GM15510 (cell line): ENCODE measurements around the gene DAZAP1.

Experiments used
- POLR2A ChIP-seq: IDR thresholded peaks from 3 replicates; pipeline ENCODE4 v1.6.1; 2011; ENCODE audit warnings: borderline replicate concordance; ENCODE audit not compliant: insufficient read length; ENCODE audit errors: extremely low read depth

Gene DAZAP1

DNA sequence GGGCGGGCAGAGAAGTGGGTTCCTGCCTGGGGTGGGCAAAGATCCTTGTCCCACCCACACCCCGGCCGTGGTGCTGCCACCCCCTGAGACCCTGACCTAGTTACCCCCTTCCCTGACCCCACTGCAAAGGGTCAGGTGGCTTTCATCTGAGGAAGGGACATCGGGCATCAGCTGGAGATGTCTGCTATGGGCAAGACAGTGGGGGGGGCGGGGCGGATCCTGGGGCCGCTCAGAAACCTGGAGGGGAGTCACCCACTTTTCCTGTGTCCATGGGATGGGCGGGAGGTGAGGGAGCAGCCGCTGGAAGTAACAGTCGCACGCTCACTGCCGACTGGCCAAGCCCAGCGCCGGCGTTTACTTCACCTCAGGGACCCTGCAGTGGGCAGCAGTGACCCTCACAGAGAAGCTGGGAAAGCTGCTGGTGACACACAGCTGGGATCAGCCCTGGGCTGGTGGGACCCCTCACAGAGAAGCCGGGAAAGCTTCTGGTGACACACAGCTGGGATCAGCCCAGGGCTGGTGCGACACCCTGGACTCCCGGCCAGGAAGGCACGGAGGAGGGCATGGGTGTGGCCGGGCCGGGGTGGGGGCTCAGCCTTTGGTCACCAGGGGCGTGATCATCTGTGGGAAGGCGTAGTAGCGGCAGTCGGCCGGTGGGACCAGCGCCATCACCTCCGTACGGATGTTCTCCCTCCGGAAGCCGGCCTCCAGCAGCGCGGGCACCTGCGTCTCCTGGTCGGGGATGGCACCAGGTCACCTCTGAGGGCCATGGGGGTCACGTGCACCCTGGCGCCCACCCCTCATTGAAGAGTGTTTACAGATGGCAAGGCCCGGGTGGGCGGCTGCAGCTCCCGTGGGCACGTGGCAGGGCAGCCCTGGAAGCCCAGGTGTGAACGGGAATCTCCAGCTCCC is 10.4 kb upstream of the DAZAP1 start:
- no peak for TF ChIP-seq POLR2A

DNA sequence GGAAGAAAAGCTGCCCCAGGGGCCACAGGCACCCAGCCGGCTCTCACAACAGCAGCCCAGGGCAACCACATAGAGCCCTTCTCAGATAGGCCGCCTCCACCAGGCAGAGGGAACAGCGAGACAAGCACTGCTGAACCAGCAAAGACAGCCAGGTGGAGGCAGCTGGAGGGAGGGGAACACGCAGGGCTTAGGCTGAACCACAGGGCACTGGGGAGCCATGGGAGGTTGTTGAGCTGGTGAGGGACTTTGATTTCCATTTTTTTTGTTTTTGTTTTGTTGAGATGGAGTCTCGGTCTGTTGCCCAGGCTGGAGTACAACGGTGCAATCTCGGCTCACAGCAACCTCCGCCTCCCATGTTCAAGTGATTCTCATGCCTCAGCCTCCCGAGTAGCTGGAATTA is 9.5 kb upstream of the DAZAP1 start:
- no peak for TF ChIP-seq POLR2A

- no peak for TF ChIP-seq POLR2A
Measured at GRCh38 chr19:1399079-1399478, 8.3 kb upstream of the DAZAP1 start.

DNA sequence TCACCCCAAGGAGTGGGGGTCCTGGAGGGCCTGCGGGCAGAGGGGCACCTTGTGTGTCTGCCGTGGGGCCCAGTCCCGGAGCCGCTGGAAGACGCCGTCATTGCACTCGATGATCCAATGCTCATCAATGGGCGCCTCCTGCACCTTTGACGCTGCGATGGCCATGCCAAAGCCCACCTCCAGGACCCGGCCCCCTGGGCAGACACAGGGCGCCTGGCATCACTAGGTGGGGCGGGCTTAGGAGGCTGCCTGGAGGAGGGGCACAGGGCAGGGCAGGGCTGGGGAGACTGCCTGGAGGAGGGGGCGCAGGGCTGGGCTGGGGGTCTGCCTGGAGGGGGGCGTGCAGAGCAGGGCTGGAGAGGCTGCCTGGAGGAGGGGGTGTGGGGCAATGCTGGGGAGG is 7.6 kb upstream of the DAZAP1 start:
- no peak for TF ChIP-seq POLR2A

DNA sequence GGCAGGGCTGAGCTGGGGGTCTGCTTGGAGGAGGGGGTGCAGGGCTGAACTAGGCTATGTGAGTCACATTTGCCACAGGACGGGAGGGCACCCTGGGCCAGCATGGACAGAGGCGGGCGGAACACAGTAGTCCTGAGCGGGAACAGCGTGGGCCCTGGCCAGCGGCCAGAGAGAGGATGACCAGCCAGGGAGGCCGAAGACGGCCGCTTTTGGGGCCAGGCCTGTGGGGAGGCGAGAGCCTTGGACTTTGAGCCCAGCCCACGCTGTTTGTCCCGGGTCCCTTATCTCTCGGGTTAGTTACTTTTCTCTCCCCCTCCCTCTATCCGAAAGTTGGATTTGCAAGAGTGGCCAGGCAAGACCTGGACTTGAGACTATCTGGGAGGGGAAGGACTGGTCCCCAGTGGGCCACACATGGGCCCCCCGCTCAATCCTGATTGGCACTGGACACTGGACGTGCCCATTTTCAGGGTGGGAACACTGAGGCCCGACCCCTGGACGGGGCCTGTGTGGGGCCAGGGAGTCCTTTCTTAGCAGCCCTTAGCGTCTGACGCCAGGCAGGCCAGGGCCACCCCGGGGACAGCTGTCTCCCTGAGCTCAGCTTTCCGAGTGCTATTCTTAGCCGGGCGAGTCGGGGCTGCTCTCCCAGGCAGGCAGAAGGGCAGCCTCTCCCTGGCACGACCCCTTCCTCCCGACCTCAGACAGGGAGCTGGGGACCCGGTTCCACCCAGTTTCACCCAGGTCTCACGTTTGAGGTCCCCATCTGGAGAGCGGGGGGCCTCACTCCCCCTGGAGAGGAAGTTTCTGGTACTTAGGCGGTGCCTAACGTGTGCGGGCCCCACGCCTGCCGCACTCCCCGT is 6.9 kb upstream of the DAZAP1 start:
- no peak for TF ChIP-seq POLR2A

GRCh38 chr19:1401138-1401888 is 6.1 kb upstream of the DAZAP1 start, which contains the start of gene GAMT:
TSS of gene GAMT (minus strand) at chr19:1401542. CDS start at chr19:1401476, 66 bp downstream.
- peak; percentile 66 for TF ChIP-seq POLR2A

- TF ChIP-seq POLR2A = no peak
Measured at GRCh38 chr19:1401889-1402217, 5.5 kb upstream of the DAZAP1 start.

DNA sequence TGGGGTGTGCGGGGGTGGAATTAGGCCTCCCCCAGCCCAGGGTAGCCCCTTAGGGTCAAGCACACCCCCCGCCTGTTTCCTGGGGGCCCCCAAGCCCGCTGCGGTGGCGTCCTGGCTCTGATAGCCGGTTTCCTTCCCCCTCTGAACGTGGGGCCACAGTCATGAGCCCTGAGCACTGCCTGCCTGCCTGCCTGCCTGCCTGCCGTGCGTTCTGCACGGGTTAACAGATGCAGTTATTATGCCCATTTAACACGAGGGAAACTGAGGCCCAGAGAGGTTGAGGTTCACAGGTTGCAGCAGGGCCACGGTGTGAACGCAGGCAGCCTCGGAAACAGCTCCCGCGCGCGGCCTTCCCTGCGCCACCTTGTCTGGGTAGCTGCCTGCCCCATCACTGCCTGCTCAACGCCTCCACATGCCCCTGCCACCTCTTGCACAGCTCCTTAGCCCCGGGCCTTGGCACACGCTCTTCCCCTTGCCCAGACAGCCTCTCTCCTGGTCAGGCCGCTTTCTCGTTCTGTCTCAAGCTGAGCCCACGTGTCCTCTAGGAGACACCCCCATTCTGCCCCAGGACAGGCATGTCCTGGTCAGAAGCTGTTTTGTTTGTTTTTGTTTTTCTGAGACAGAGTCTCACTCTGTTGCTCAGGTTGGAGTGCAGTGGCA is 4.8 kb upstream of the DAZAP1 start:
- no peak for TF ChIP-seq POLR2A

DNA sequence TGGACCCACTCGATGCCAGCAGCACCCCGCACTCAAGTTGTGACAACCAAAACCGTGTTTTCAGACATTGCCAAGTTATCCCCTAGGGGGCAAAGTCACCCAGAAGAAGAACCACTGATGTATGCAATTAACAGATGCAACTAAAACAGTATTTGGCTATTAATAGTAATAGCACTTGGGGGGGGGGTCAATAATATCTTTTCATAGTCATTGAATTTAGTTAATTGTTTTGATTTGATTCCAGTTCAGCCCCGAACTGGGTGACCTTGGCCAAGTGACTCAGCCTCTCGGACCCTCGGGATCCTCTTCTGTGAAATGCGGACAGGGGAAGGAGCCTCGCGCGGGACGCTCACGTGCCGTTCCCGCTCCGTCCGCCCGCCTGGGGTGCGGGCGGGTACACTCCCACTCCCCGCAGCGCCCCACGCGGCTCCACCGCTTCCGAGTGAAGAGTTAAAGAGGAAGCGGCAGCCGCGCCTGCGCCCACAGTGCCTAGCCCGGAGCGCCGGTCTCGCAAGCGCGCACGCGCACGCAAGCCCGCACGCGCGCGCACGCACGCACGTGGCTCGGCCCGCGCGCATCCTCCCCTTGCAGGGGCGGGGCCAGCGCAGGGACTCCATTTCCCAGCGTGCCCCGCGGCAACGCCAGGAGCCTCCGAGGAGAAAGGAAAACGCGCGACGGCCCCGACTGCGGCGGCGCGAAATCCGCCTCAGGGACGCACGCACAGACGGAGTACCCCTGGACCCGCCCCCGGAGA is 435 bp upstream of the DAZAP1 start:
- TF ChIP-seq POLR2A = peak; percentile 74

- TF ChIP-seq POLR2A = peak; percentile 27
Measured at GRCh38 chr19:1408300-1409203, 1.2 kb downstream of the DAZAP1 start.

DNA sequence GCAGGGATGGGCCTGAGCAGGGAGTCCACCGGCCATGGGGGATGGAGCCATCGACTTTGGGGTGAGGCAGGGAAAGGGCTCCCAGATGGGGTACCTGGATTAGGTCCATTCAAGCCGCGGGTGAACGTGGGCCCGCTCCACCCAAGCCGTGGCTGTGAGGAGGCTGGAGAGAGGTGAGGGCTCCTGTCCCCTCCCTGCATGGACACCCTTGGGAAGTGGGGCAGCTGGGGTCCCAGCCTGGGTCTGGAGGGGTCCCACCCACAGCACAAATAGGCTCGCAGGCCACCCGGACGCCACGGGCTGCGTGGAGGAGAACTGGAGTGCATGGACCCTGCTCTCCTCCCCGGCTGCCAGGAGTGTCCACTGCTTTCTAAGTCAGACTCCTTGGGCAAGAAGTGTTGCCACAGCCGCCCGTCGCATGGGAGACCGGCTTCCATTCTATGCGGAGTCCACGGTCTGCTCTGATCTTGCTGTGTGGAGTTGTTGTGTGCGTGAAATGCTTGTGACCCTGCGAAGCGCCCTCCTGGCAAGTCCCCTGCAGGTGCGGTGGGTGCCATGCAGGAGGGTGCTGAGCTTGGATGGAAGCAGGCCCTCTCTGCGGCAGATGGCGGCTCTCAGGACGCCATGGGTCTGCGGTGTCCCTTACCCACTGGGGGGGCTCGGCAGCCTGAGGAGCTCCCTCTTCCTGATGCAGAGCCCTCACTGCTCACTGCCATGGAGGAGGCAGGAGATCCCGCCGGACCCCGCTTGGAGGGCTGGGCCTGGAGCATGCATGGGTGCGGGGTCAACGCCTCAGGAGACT is 2.0 kb downstream of the DAZAP1 start:
- TF ChIP-seq POLR2A = no peak

DNA sequence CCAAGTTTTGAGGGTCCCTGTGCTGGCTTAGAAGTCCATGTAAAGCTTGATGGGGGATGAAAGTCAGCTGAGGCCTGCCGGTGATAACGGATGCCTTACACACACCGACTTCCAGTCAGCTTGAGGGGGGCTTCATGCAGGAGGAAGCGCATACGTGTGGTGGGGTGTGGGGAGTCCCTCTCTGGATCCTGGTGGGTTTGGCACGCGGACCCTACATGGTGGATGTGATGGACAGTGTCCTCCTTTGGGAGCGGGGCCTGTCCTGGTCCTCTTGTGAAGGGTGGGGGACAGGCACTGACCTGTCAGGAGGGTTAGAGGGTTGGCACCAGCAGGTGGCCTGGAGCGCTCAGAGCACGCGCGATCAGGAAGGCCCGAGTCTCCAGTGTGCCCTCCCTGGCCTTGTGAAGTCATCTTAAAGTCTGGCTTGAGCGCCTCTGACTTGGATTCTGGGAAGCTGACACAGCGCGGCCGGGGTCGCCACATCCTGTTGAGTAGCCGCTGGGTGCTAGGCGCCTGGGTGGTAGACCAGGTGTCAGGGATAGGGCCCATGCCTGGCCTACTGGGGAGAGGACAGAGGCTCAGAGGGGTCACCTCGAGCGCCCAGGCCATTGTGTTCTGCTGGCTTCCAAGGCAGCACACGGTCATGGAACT is 2.9 kb downstream of the DAZAP1 start:
- no peak for TF ChIP-seq POLR2A

- TF ChIP-seq POLR2A = no peak
Measured at GRCh38 chr19:1410789-1411188, 3.4 kb downstream of the DAZAP1 start.
